Keratinocyte (primary cell): ENCODE measurements around the gene PARP11. TPM values are rescaled to one million over a fixed set of nuclear protein-coding genes. Genes with fewer than 3 reads are reported as not detected.

Experiments
- DNase-seq: peaks from one replicate; pipeline ENCODE4 v3.0.0-alpha.2; 2011; ENCODE audit warnings: low read depth, missing footprints, low spot score
- FAIRE-seq: peaks from 2 replicates; lab custom pipeline; 2011; peaks lifted over from hg19 to GRCh38; lab: Jason Lieb, UNC
- H2AFZ ChIP-seq: 2 replicates; pipeline ENCODE4 v1.6.0; 2012; ENCODE audit warnings: low read length, control low read depth, inconsistent platforms; ENCODE audit not compliant: control insufficient read depth
- H3K27ac ChIP-seq: 2 replicates; pipeline ENCODE4 v1.5.1; 2011; ENCODE audit warnings: low read length; ENCODE audit not compliant: control insufficient read depth, insufficient read depth
- H3K27me3 ChIP-seq: 3 replicates; pipeline ENCODE4 v1.6.0; 2011; ENCODE audit warnings: low read length; ENCODE audit not compliant: control insufficient read depth, insufficient read depth; ENCODE audit errors: extremely low read depth
- H3K36me3 ChIP-seq, 2 experiments: 2 replicates in 1 of 2; 3 replicates in 1 of 2; pipeline ENCODE4 v1.5.1; 2011; ENCODE audit warnings: low read length in 2 of 2, mild to moderate bottlenecking in 1 of 2; ENCODE audit not compliant: control insufficient read depth in 2 of 2, insufficient read depth in 2 of 2; ENCODE audit errors: extremely low read depth in 1 of 2
- H3K4me1 ChIP-seq: 3 replicates; pipeline ENCODE4 v1.5.1; 2011; ENCODE audit warnings: low read length; ENCODE audit not compliant: control insufficient read depth, insufficient read depth; ENCODE audit errors: extremely low read depth
- H3K4me2 ChIP-seq: 3 replicates; pipeline ENCODE4 v1.6.0; 2011; ENCODE audit warnings: low read depth, low read length; ENCODE audit not compliant: control insufficient read depth, insufficient read depth; ENCODE audit errors: extremely low read depth
- H3K4me3 ChIP-seq, 3 experiments: fragments of 200-600 bp in 1 of 3; sonication (generic) in 1 of 3; 2 replicates in 2 of 3; 3 replicates in 1 of 3; pipeline ENCODE4 v1.5.1; 2011 to 2016; ENCODE audit warnings: low read length in 3 of 3, mild to moderate bottlenecking in 3 of 3, control low read depth in 2 of 3, inconsistent platforms in 1 of 3, low read depth in 1 of 3, mixed read lengths in 1 of 3, mixed run types in 1 of 3, moderate library complexity in 1 of 3; ENCODE audit not compliant: control insufficient read depth in 2 of 3, insufficient read depth in 2 of 3; ENCODE audit errors: extremely low read depth in 1 of 3
- H3K79me2 ChIP-seq: 2 replicates; pipeline ENCODE4 v1.6.0; 2012; ENCODE audit warnings: low read length; ENCODE audit not compliant: control insufficient read depth, insufficient read depth
- H3K9ac ChIP-seq: 3 replicates; pipeline ENCODE4 v1.6.0; 2011; ENCODE audit warnings: low read length; ENCODE audit not compliant: control insufficient read depth, insufficient read depth; ENCODE audit errors: extremely low read depth
- H3K9me1 ChIP-seq: 3 replicates; pipeline ENCODE4 v1.6.0; 2011; ENCODE audit warnings: low read length; ENCODE audit not compliant: control insufficient read depth, insufficient read depth; ENCODE audit errors: extremely low read depth
- H3K9me3 ChIP-seq: 2 replicates; pipeline ENCODE4 v1.5.1; 2012; ENCODE audit warnings: low read depth, low read length; ENCODE audit not compliant: control insufficient read depth
- H4K20me1 ChIP-seq: 3 replicates; pipeline ENCODE4 v1.6.0; 2011; ENCODE audit warnings: low read length; ENCODE audit not compliant: control insufficient read depth, insufficient read depth; ENCODE audit errors: extremely low read depth
- CTCF ChIP-seq, 3 experiments: IDR thresholded peaks in 1 of 3; conservative IDR thresholded peaks in 1 of 3; optimal IDR thresholded peaks in 1 of 3; 2 replicates in 2 of 3; 3 replicates in 1 of 3; pipeline versions ENCODE3 to v1.5.1; 2011; ENCODE audit warnings: low read length in 3 of 3, mild to moderate bottlenecking in 3 of 3, moderate library complexity in 2 of 3, control low read depth in 1 of 3, inconsistent platforms in 1 of 3; ENCODE audit not compliant: insufficient read depth in 2 of 3; ENCODE audit errors: extremely low read depth in 1 of 3
- EZH2 ChIP-seq: IDR thresholded peaks from one replicate; pipeline ENCODE4 v1.6.1; 2012; ENCODE audit warnings: inconsistent platforms, mild to moderate bottlenecking, low read length, moderate library complexity
- dilution Hi-C: fragments of 300-500 bp; cut with MboI; formaldehyde crosslinking; loops from one replicate; pipeline ENCODE4 v1.7.0; 2020; ENCODE audit warnings: low sequenced_read_pairs; ENCODE audit not compliant: extremely low pct_ligation_motif_present
- polyA plus RNA-seq, 5 experiments: library from polyadenylated mRNA; depleted of rRNA in 3 of 5; stranded (reverse) in 3 of 5; stranded (forward) in 1 of 5; unstranded in 1 of 5; fragments of >200 nt; gene quantifications; 1 replicate in 1 of 5; 2 replicates in 3 of 5; 3 replicates in 1 of 5; pipeline versions ENCODE4 v1.2.1 to v1.2.3, GENCODE V29; 2011 to 2012; ENCODE audit warnings: missing spikeins in 2 of 5, low read depth in 1 of 5, low replicate concordance in 1 of 5

Gene PARP11
- polyA plus RNA-seq, 1 donor (not counting 4 experiments of a cell fraction or from before 2014, with no cell fraction given) = 5.4 TPM

GRCh38 chr12:3809357-3810015 lies 63.7 kb downstream of the PARP11 start:
- Histone ChIP-seq H4K20me1 (no peaks in the 10 kb centered on the region), H3K4me3 (no peak overlapping the region), H3K27me3 (no peaks in the 10 kb centered on the region), H3K4me1 (no peaks in the 10 kb centered on the region), H3K27ac (no peak overlapping the region), H2AFZ (no peak overlapping the region), H3K9me1 (no peaks in the 10 kb centered on the region), H3K79me2 (no peaks in the 10 kb centered on the region), H3K9me3 (no peaks in the 10 kb centered on the region), H3K4me2 (no peak overlapping the region), H3K9ac (no peak overlapping the region), H3K36me3 (no peaks in the 10 kb centered on the region)
- dilution Hi-C loops = no loop called here
- no peak for TF ChIP-seq CTCF (optimal IDR thresholded peaks at IDR 0.05 in 1 of 3, IDR thresholded peaks at IDR 0.05 in 1 of 3, conservative IDR thresholded peaks at IDR 0.05 in 1 of 3; ENCODE audit: extremely low read depth in 1 of 3, insufficient read depth in 2 of 3, low read length in 3 of 3)
- no peak for TF ChIP-seq EZH2
- no peak for FAIRE-seq
- DNase-seq = no peak

- no peak overlapping the region for H3K27ac ChIP-seq
- no peaks in the 10 kb centered on the region for H3K9me3 ChIP-seq
- H3K79me2 ChIP-seq = no peaks in the 10 kb centered on the region
- no peak overlapping the region for H2AFZ ChIP-seq
- no peaks in the 10 kb centered on the region for H3K4me1 ChIP-seq
- no peak overlapping the region for H3K9ac ChIP-seq
- DNase-seq (no peak), FAIRE-seq (no peak)
- H3K36me3 ChIP-seq = no peaks in the 10 kb centered on the region
- H3K4me2 ChIP-seq = no peak overlapping the region
- no peak for TF ChIP-seq EZH2
- no peak for TF ChIP-seq CTCF (optimal IDR thresholded peaks at IDR 0.05 in 1 of 3, IDR thresholded peaks at IDR 0.05 in 1 of 3, conservative IDR thresholded peaks at IDR 0.05 in 1 of 3; ENCODE audit: extremely low read depth in 1 of 3, insufficient read depth in 2 of 3, low read length in 3 of 3)
- no peaks in the 10 kb centered on the region for H4K20me1 ChIP-seq
- dilution Hi-C loops = no loop called here
- no peaks in the 10 kb centered on the region for H3K9me1 ChIP-seq
- no peak overlapping the region for H3K4me3 ChIP-seq
- H3K27me3 ChIP-seq = no peaks in the 10 kb centered on the region
Observed at GRCh38 chr12:3805077-3805476, 68.1 kb downstream of the PARP11 start.
